Retina (tissue), 1 donor: ENCODE measurements around the gene COPS6.

Experiments
- DNase-seq: peaks from one replicate; pipeline ENCODE4 v3.0.0-alpha.2; 2016

Gene COPS6

DNA sequence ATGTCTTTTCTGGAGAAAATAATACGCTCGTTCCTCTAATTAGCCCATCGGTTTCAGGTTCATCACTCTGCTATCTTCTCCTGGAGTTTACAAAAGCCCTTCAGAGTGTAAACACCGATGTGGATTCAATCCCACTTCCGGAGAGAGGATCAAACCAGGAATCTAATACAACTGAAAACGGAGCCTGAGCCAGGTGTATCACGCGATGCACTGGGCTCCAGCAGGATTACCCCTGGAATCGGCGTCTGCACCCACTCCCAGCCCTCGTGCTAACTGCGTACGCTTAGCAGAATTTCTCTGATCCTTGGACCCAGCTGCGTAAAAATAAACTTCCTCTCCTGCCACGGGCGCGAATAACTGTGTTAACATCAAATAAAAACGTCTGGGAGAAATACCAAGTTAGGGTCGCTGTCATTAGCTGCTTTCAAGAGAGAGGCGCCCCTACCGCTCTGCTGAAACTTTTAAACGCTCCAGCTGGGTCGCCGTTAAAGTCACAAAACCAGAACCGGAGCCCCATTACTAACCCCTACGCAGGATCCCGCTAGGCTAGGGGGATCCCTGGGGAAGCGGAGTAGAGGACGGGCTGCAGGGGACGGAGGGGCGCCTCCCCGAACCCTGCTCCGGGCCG lies 7.7 kb upstream of the COPS6 start:
- DNase-seq, result no peak

DNA sequence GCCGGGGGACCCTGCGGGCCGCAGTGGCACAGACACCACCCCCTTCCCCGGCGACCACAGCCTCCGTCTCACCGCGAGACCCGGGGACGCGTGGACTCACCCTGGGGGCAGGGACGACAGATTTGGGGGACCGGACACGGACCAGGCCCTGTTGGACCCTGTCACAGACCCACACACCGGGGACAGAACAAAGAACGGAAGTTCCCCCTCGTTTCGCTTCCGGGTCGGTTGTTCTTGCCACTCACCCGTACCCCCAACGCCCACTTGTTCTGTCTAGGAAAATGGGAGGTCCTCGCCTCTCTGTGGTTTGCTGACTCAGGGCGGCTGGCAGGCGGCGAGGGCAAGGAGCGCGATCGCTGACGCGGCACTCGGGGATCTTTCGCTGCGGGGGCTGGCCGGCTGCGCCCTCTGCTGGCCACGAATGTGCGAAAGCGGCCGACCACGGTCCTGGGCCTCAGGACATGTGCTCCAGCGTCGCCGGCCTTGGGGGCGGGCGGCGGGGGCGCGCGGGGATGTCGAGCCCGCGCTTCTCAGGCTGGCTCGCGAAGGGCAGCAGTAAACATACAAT lies 7.2 kb upstream of the COPS6 start, which contains the start of gene ZNF3:
Gene ZNF3, minus strand, starts transcription at position 189 of the 568 bp plus-strand sequence. CDS start 4,366 bp downstream, outside the sequence.
- peak; percentile 100 for DNase-seq

- no peak for DNase-seq
Observed at GRCh38 chr7:100082978-100083377, 5.8 kb upstream of the COPS6 start.

GRCh38 chr7:100085515-100085914 lies 3.3 kb upstream of the COPS6 start:
- no peak for DNase-seq

GRCh38 chr7:100087055-100087750 lies 1.6 kb upstream of the COPS6 start:
- DNase-seq, result no peak

DNA sequence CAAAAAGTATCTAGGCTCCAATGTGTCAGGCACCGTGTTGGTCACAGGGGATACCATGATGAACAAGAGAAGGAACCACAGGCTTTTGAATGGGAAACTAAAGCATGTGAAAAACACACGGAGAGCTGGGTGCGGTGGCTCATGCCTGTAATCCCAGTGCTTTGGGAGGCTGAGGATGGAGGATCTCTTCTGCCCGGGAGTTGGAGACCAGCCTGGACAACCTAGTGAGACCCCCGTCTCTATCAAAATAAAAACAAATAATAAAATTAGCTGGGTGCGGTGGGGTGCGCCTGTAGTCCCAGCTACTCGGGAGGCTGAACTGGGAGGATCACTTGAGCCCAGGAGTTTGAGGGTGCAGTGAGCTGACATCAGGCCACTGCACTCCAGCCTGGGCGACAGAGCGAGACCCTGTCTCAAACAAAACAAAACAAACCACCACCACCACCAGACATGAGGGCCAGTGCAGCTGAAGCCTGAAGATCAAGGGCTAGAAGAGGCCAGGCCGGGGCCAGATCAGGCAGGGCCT lies 611 bp upstream of the COPS6 start:
- no peak for DNase-seq

DNA sequence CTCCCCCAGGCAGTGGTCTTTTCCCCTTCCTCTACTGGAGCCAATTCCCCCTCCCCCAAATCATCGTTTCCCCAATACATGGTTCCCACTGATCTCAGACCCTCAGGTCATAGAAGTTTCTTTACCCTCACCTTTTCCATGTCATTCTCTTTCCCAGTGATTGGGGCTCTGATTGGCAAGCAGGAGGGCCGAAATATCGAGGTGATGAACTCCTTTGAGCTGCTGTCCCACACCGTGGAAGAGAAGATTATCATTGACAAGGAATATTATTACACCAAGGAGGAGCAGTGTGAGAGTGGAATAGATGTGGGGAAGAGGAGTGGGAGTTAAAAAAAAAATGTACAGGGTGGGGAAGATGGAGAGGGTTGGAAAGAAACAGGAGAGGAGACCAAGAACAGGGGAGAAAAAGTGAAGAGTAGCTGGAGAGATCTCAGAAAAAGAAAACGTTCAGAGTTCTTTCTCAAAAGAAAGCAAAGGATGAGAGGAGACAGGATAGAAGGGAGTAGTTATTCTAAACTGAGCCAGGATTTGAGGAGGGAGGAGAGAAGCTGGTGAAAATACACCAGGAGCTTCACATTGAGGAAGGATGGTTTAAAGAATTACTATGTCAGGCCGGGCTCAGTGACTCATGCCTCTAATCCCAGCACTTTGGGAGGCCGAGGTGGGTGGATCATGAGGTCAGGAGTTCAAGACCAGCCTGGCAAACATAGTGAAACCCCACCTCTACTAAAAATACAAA lies 858 bp downstream of the COPS6 start:
- DNase-seq, result no peak

DNA sequence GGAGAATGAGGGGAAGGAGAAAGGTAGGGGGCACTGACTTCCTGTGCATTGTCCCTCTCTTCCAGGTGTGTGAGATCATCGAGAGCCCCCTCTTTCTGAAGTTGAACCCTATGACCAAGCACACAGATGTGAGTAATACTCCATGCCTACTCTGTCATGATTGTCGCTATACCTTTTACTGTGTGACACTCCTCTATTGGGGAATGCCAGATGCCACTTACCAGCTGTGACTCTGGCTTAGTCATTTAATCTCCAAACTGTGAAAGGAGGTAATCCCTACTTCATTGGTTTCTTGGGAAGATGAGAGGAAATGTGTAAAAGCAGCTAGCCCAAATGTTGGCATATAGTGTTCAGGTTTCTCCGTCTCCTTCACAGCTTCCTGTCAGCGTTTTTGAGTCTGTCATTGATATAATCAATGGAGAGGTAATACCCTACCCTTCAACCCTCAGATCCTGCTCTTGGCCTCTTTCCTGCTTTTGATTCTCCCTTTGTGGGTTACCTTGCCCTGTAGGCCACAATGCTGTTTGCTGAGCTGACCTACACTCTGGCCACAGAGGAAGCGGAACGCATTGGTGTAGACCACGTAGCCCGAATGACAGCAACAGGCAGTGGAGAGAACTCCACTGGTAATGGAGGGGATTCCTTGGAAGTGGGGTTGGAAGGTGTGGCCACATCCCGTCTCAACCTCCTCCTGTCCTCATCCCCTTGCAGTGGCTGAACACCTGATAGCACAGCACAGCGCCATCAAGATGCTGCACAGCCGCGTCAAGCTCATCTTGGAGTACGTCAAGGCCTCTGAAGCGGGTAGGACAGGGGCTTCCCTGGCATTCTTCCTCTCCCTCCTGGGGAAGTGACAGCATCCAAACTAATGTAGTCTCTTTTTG lies 2.0 kb downstream of the COPS6 start:
- no peak for DNase-seq

DNA sequence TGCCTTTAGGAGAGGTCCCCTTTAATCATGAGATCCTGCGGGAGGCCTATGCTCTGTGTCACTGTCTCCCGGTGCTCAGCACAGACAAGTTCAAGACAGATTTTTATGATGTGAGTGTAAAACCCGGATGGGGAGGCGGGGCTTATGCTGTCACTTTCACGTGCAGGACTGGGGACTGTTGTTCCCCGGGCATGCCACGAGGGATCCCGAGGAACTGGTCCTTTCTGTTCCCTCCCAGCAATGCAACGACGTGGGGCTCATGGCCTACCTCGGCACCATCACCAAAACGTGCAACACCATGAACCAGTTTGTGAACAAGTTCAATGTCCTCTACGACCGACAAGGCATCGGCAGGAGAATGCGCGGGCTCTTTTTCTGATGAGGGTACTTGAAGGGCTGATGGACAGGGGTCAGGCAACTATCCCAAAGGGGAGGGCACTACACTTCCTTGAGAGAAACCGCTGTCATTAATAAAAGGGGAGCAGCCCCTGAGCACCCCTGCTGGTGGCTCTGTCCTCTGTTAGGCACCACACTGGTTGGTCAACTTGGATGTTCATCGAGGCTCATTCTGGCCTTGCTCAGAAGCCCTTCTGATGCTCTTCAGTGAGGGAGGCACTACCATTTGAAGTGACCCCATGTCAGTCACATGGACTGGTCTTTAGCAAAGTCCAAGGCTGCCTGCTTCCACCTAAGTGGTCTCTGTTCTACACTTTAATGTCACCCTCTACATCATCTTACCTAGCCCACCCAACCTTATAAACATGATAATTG lies 2.8 kb downstream of the COPS6 start:
- peak; percentile 16 for DNase-seq

GRCh38 chr7:100093054-100093453 lies 4.3 kb downstream of the COPS6 start:
- DNase-seq, result no peak

DNA sequence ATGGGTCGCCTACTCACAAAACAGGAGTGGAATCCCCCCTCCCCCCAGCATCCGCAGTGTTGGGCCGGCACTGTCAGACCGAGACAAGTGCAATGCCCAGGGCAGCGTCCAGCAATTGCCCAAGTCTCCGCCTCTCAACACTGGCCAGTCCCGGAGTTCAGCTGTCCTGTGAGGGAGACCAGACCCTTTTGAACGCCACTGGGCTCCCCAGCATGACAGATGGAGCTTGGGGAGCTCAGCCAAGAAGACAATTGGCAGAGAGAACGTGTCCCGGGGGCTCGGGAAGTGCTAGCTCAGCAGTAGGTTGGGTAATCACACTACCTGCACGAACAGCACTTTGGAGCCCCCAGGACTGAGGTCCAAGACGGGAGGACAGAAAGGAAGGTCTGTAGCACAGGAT lies 4.7 kb downstream of the COPS6 start:
- no peak for DNase-seq

DNA sequence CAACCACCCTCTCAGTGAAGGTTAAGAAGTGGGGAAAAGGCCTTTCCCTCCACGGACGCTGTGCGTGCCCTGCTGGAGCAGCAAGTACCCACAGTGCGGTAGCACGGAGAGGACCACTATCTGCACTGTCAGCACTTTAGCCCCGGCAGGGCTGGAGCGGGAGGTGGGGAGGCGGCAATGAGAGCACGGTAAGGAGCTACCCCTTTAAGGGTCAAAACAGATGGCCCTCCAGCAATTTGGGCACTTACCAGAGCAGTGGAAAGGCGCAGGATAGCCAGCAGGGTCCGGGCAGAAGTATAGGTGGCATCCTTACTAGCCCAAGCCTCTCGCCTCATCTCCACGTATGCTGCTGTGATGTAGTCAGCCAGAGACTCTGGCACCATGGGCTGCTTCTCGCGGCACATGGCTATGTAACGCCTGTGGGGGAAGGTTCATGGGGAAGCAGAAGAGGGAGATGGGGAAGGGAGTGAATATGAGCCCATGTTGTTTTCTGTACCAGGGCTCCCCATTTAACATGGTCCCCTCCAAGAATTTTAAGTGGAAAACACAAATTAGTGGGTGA lies 5.2 kb downstream of the COPS6 start:
- no peak for DNase-seq

DNA sequence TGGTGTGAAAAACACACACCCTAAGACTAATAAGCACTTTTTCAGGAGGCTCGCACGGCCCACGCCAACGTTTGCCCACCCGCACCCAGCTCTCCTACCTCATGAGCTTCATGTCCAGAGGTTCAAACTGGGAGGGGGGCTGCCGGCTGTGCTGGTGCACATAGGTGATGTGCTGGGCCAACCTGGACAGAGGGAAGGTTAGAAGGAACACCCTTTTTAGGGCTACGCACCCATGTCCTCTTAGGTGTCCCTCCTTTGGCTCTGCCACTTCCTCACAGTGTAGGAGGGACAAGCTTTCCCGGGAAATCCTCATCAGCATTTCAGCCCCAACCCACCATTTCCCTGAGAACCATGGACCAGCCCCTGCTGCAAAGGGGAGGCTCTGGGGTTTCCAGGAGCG lies 6.5 kb downstream of the COPS6 start:
- no peak for DNase-seq

- no peak for DNase-seq
Observed at GRCh38 chr7:100095704-100096103, 6.9 kb downstream of the COPS6 start.

DNA sequence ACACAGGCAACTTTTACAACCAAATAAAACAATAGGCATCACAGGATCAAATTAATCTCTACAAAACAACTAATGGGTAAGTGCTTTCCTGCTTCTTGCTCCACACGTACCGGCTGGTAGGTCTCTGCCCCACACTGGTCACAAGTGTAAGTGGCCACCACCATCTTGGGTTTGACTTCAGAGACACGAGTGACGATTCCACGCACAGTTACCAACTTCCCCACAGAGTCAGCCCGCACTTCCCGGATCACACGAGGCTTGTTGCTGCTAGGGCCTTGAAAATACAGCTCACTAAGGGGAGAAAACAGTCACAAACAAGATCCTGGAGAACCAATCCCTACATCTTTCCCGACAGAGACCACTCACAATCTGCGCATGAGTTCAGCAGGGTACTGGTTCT lies 10.1 kb downstream of the COPS6 start:
- no peak for DNase-seq

GRCh38 chr7:100099452-100099851 lies 10.7 kb downstream of the COPS6 start:
- DNase-seq, result no peak

DNA sequence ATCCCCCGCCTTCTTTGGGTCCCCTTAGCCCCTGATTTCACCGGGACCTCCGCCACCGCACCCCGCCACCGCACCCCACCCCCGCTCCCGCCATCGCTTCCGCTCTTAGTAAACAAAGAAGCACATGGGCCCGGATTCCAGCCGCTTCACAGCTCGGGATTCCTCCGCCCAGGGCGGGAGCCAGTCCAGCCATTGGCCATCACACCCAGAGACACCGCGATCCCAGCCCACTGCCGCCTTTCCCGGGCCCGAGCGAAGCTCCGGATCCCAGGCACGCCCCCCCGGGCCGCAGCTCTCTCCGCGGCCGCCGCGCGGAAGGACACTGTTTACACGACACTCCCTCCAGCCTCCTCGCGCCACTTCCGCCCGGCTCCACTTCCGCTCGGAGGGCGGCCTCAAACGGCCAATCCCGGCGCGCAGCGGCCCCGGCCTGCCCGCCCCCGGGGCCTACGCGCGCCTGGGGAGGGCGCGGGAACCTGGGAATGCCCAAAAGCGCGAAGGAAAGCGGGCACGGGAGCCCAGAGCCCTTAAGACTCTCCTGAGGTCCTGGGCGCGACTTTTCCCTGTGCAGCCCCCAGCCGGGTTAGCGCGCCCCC lies 11.7 kb downstream of the COPS6 start:
- peak; percentile 98 for DNase-seq

- peak; percentile 98 for DNase-seq
Observed at GRCh38 chr7:100101016-100101862, 12.5 kb downstream of the COPS6 start, which contains the start of the genes AP4M1 and MCM7. AP4M1 (plus strand) TSS chr7:100101643; CDS start chr7:100101715, 72 bp downstream. MCM7 (minus strand) TSS chr7:100101397; CDS start chr7:100101294, 103 bp downstream.
